A673 (cell line): ENCODE data around the gene TMEM164. TPM values are rescaled to one million over a fixed set of nuclear protein-coding genes. Genes with fewer than 3 reads are reported as not detected.

ENCODE experiments used
- BruUV-seq: library from RNA; stranded (reverse); fragments of 400-500 nt; replicated peaks from 2 replicates; lab custom pipeline; 2021; lab: Mats Ljungman, UMichigan
- CTCF ChIA-PET: fragments of 300-600 bp; sonication (Branson Sonifier 250); formaldehyde crosslinking; loops from one replicate; lab custom pipeline; 2022; ENCODE audit warnings: antibody characterized with exemption; lab: Charles Lee
- POLR2A ChIA-PET: fragments of 300-600 bp; sonication (Branson Sonifier 250); formaldehyde crosslinking; loops from one replicate; lab custom pipeline; 2022; ENCODE audit warnings: antibody characterized with exemption; ENCODE audit not compliant: low non-redundant PET; lab: Charles Lee
- DNase-seq: peaks from one replicate; pipeline ENCODE4 v3.0.0-alpha.2; 2015; ENCODE audit warnings: low spot score
- H3K27ac ChIP-seq: fragments of 200-600 bp; sonication (generic); 2 replicates; pipeline ENCODE4 v1.5.1; 2016; ENCODE audit warnings: mixed run types, low read depth, mild to moderate bottlenecking, mixed read lengths, antibody characterized with exemption, low read length; ENCODE audit not compliant: poor library complexity, severe bottlenecking
- H3K27me3 ChIP-seq: fragments of 200-600 bp; sonication (generic); replicated peaks from 2 replicates; pipeline ENCODE4 v1.6.1; 2017; ENCODE audit warnings: mixed run types, low read depth, mild to moderate bottlenecking, mixed read lengths, antibody characterized with exemption, low read length; ENCODE audit not compliant: insufficient read depth, poor library complexity
- H3K36me3 ChIP-seq: fragments of 200-600 bp; sonication (generic); 2 replicates; pipeline ENCODE4 v1.6.1; 2016; ENCODE audit warnings: mixed run types, mild to moderate bottlenecking, mixed read lengths, antibody characterized with exemption, low read length; ENCODE audit not compliant: insufficient read depth, poor library complexity, severe bottlenecking
- H3K4me1 ChIP-seq: fragments of 200-600 bp; sonication (generic); 2 replicates; pipeline ENCODE4 v1.6.1; 2017; ENCODE audit warnings: mixed run types, mild to moderate bottlenecking, mixed read lengths, antibody characterized with exemption, low read length; ENCODE audit not compliant: insufficient read depth, poor library complexity, severe bottlenecking
- H3K4me3 ChIP-seq: fragments of 200-600 bp; sonication (generic); 2 replicates; pipeline ENCODE4 v1.5.1; 2016; ENCODE audit warnings: low read depth, mixed run types, mild to moderate bottlenecking, mixed read lengths, low read length; ENCODE audit not compliant: poor library complexity, severe bottlenecking
- H3K9me3 ChIP-seq: fragments of 200-600 bp; sonication (generic); 2 replicates; pipeline ENCODE4 v1.6.1; 2016; ENCODE audit warnings: mixed run types, low read depth, mild to moderate bottlenecking, mixed read lengths, antibody characterized with exemption, low read length; ENCODE audit not compliant: poor library complexity, severe bottlenecking
- EZH2 ChIP-seq: fragments of 200-600 bp; sonication (generic); IDR thresholded peaks from 2 replicates; pipeline ENCODE4 v1.6.1; 2017; ENCODE audit warnings: borderline replicate concordance, low read depth, mild to moderate bottlenecking, mixed read lengths, antibody characterized with exemption, low read length; ENCODE audit not compliant: poor library complexity, severe bottlenecking
- intact Hi-C: fragments of 100-400 bp; cut with micrococcal nuclease; formaldehyde crosslinking; loops from one replicate; pipeline ENCODE4 v1.10.0; 2022; ENCODE audit not compliant: unreplicated experiment
- total RNA-seq: library from RNA; stranded (reverse); gene quantifications from 2 replicates; pipeline ENCODE4 v1.2.3, GENCODE V29; 2021
- TF ChIP-seq, protein P1 (sequence below): fragments of 300-800, 200-600 bp; sonication (generic); conservative IDR thresholded peaks from 2 replicates; pipeline ENCODE4 v1.5.1; 2017; ENCODE audit warnings: low read depth, mild to moderate bottlenecking, antibody characterized with exemption, low read length, moderate library complexity, mixed read lengths

The TMEM164 gene
- total RNA-seq, 1 experiment from 2014 or later, result 26.5 TPM

DNA sequence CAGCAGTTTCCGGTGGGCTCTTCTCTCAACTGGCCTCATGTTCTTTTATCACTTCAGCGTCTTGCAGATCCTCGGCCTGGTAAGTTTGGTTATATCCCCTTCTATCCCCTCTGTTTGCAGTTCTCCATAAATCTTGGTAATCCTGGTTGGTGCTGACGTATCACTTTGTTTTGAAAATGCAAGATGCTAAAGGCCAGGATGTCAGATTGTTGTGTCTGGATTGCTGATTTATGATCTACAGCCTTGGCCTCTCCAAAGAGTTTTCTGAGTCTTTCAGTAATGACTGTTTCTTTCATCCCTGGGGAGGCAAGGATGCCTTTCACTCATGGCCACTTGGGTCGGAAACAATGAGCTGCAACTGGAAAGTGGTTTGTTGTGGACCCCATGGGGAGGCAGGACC, 168.5 kb downstream of the TMEM164 start:
- CTCF ChIA-PET, result no interaction called here

DNA sequence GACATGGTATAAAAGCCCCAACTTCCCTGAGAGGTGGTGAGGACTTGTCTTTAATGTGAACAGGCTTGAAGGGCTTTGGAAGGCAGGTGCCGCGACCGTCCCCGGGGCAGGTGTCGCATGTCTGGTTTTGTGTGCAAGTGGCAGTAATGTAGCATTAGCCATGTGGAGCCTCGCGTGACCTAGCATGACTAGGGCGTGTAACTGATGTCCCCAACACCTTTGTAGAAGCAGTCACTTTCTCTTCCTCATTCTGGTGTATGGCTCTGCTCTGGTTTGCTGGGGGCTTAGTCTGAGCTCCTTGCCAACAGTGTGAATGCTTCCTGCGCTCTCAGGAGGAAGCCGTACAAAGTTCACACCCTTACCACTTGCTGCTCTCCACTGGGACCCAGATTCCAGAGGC, 169.3 kb downstream of the TMEM164 start:
- Histone ChIP-seq H3K9me3 (no peaks in the 10 kb centered on the region), H3K4me1 (no peaks in the 10 kb centered on the region), H3K27me3 (no peaks in the 10 kb centered on the region), H3K36me3 (no peaks in the 10 kb centered on the region), H3K27ac (no peak overlapping the region), H3K4me3 (no peak overlapping the region)
- ChIA-PET POLR2A (no interaction called here), CTCF (no interaction called here)
- DNase-seq, result no peak
- intact Hi-C loops, result no loop called here
- no TSS peak for BruUV-seq
- no peak for TF ChIP-seq EZH2
- TF ChIP-seq, protein P1, sequence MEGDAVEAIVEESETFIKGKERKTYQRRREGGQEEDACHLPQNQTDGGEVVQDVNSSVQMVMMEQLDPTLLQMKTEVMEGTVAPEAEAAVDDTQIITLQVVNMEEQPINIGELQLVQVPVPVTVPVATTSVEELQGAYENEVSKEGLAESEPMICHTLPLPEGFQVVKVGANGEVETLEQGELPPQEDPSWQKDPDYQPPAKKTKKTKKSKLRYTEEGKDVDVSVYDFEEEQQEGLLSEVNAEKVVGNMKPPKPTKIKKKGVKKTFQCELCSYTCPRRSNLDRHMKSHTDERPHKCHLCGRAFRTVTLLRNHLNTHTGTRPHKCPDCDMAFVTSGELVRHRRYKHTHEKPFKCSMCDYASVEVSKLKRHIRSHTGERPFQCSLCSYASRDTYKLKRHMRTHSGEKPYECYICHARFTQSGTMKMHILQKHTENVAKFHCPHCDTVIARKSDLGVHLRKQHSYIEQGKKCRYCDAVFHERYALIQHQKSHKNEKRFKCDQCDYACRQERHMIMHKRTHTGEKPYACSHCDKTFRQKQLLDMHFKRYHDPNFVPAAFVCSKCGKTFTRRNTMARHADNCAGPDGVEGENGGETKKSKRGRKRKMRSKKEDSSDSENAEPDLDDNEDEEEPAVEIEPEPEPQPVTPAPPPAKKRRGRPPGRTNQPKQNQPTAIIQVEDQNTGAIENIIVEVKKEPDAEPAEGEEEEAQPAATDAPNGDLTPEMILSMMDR, result no peak

More for the DNA sequence above, 168.5 kb downstream of the TMEM164 start:
- TF ChIP-seq, protein P1, result no peak
- TF ChIP-seq EZH2, result no peak
- Histone ChIP-seq H3K4me1 (no peaks in the 10 kb centered on the region), H3K4me3 (no peak overlapping the region), H3K27me3 (no peaks in the 10 kb centered on the region), H3K9me3 (no peaks in the 10 kb centered on the region), H3K36me3 (no peaks in the 10 kb centered on the region), H3K27ac (no peak overlapping the region)
- BruUV-seq, result no TSS peak
- POLR2A ChIA-PET, result no interaction called here
- DNase-seq, result no peak
- intact Hi-C loops, result no loop called here

DNA sequence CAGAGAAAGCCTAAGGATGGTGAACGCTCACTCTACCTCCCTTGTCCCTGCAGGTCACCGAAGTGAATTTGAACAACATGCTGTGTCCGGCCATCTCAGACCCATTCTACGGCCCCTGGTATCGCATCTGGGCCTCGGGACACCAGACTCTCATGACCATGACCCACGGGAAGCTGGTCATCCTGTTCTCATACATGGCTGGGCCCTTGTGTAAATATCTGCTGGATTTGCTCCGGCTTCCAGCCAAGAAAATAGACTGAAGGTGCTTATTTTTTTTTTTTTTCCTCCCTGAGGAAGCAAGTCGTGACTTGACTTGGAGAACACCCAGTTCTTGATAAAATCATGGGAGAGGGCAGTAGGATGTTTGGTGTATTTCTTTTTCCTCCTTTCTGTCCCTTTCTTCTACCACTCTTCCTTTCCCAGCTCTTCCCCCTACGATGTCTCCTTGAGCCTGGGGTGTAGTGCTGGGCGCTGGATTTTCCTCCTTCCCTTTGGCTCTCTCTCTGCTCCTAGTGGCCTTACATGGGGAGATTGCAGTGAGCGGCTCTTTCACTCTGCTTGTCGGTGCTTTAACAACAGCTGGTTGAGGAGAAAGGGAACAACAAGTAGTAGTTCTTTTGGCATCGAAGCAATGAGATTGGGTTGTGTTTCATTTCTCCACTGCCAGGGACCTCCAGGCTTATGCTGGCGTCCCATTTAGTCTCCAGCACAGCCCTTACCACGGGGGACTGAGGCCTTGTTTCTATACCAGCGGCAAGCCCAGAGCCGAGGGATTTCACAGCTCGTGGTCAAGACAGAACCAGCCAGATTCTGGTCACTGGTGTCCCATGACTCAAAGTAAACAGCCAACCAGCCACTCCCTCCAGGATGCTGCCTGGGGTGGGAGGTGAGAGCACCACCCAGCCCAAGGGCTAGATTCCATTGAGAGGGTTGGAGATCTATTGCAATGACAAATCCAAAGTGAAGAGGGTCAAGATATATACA, 170.6 kb downstream of the TMEM164 start:
- no peaks in the 10 kb centered on the region for H3K9me3 ChIP-seq
- no peak for DNase-seq

More for the DNA sequence above, 170.6 kb downstream of the TMEM164 start:
- TF ChIP-seq, protein P1, result no peak
- no peak for TF ChIP-seq EZH2
- Histone ChIP-seq H3K4me3 (no peak overlapping the region), H3K4me1 (peaks cover 7% of the 10 kb centered on the region), H3K36me3 (no peaks in the 10 kb centered on the region), H3K27ac (no peak overlapping the region), H3K27me3 (no peaks in the 10 kb centered on the region)
- CTCF ChIA-PET, result no interaction called here
- no TSS peak for BruUV-seq
- POLR2A ChIA-PET, result no interaction called here
- intact Hi-C loops, result no loop called here
